T-helper 22 cell (primary cell): Measurements from ENCODE around the gene NPHS1.
"Not testable (repeated sequence)": the region's sequence is repeated elsewhere in the genome, so short reads cannot be mapped to it uniquely, and the experiment has no call there.

Experiments used
- DNase-seq: peaks from one replicate; pipeline ENCODE4 v3.0.0-alpha.2; 2020; ENCODE audit warnings: low read depth

The NPHS1 gene

DNA sequence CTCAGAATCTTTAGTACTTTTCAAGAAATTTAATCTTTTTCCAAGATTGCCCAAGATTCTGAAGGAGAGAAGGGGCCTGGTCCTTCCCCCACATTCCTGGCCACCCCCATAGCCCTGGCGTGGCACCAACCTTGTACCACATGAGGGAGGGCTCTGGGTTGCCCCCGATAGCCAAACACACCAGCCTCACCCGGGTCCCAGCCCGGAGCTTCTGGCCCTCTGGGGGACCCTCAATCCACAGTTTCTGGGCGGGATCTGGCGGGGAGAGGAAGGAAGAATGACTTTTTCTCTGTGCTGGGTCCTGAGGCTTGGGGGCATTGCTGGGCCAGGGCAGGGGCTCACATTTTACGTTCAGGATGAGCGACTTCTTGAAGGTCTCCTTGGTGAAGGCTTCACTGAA is 4.4 kb downstream of the NPHS1 start:
- DNase-seq: no peak

DNA sequence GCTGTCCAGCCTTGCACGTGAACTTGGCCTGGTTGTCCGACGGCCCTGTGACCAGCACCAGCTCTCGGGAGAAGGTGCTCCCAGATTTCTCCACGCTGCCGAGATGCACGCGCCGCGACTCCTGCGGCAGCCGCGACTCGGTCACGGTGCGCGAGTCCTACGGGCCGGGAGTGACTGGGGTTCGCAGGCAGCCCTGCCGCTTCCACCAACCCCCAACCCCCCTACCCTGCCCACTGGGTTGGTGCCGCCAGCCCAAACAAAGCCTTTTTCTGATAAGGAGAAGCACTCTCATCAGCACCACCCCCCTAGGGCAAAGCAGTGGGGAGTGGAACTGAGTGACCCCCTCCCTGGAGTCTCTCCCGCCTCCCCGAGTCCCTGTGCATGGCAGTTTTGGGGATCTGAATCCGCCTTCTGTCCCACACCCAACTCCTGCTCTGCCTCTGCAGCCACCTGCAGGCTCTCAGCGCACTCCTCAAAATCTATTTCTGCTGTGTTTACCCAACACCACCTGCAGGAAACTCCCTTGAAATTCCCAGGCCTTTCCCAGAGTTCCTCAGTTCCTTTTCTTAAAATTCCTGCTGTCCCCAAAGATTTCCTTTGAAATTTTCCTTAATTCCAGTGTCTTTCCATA is 6.2 kb downstream of the NPHS1 start:
- DNase-seq: no peak

DNA sequence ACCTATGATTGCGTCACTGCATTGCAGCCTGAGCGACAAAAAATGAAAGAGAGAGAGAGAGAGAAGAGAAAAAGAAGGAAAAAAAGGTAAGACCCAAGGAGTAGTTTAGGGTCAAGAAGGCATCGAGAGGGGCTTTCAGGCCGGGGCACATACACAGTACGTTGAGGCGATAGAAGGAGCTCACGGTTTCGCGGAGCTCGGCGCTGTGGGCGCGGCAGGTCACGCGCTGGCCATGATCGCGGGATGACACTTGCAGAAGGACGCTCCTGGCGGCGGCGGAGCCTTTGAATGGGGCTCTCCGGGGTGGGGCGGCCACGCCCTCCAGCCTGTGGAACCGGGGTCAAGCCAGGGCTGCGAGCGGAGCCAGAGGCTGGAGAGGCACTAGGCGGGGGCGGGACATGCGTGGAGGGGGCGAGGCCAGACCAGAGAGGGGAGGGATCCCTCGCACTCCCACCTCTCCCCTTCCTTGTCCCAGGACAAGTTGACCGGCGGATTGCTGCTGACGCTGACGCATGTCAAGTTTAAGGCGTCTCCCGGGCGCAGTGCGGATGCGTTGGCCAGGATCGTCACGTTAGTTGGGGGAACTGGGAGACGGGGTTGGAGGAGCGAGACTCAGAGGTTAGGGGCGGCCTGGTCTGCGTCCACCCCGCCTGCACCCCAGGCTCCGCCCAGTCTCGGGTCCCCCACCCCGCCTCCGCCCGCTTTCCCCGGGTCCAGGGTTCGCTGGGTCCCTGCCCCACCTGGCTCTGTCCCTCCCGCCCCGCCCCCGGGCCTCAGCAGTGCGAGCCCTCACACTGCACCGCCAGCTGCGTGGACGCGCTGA is 6.9 kb downstream of the NPHS1 start:
- DNase-seq: no peak

DNA sequence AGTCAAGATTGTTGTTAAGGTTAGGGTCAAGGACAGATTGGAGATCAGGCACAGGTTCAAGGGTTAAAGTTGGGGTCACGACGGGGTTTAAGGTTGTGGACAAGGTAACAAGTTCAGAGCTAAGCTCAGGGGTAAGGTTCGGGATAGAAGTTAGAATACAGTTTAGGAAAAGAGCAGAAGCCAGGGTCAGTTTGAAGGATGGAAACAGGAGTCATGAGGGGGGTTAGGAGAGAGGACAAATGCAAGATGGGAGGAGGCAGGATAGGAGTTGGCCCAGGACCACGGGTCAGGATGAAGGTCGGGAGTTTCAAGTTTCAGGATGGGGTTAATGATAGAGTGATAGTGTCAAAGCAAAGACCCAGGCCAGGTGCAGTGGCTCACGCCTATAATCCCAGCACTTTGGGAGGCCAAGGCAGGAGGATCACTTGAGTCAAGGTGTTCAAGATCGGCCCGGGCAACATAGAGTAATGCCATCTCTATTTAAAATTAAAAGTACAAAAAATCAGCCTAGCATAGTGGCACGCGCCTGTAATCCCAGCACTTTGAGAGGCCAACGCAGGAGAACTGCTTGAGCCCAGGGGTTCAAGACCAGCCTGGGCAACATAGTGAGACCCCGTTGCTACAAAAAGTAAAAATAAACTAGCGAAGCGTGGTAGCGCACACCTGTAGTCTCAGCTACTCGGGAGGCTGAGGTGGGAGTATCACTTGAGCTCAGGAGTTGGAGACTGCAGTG is 7.7 kb downstream of the NPHS1 start:
- no peak for DNase-seq

DNA sequence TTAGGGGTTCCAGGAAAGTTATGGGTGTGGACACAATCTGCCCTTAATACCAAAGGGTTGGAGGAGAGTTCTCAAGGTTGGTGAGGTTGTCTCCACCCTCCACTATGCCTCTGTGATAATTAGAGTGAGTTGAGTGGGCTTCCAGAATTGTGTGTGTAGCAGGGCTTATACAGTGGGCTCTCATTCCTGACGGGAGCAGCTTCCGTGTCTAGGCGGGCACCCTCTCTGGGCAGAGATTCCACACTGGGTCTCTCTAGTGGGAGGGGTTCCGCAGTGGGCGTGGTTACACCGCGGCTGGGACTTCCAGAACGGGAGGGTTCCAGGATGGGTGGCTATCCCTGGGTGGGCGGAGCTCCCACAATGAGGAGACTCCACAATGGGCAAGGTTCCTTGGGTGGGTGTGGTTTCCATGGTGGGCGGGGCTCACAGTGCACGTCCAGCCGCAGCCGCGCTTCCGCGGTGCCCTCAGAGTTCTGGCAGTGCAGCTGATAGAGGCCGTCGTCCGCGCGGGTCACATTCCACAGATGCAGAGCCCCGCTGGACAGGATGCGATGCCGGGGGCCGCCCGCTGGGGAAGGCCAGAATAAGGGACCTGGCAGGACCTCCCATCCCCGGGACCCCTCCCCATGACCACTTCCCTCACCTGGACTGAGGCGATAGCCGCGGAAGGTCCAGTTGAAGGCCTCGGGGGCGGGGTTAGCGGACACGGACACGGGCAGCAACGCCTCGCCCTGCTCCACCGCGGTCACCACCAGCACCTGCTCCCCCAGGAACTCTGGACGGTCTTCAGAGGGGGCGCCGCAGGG is 8.4 kb downstream of the NPHS1 start:
- DNase-seq: no peak

DNA sequence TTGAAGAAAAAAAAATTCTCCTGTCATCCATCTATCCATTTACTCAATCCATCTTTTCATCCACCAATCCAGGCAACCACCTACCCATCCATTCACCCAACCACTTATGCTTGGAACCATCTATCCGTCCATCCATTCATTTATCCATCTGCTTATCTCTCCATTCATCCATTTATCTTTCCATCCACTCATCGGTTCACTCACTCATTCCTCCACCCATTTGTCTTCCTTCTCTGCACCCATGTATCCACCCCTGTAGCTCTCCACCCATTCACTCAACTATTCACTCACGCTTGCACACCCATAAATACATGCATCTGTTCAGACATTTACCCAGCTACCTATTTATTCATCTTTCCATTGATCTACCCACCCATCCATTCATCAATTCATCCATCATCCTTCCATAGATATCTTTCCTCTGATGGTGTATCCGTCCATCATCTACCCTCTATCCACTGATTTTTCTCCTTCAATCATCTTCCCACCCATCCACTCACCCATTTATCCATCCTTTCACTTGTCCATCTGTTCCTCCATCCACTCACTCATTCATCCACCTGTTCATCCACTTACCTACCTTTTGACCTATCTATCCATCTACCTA is 9.5 kb downstream of the NPHS1 start:
- DNase-seq: no peak

DNA sequence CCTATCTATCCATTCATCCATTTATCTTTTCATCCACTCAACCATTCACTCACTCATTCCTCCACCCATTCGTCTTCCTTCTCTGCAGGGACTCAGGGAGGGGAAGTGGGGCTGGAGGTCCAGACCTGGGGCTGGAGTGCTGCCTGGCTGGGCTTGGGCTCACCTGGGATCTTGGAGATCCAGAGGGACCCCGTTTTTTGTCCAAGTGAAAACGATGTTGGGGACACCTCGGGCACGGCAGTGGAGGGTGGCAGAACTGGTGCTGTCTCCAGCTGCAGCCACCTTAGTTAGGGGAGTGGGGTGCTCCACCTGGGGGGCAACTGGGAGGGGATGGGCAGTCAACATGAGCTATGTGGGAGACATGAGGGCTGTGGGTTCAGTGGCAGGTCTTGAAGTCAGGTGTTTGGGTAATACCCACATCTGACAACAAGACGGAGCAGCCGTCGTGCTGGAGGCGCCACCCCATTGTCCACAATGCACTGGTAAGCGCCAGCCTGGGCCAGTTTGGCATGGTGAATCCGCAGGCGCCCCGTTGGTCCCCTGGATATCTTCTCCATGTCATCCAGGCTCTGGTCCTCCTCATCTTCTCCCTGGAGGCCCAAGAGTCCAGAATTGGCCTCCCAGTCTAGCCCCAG is 10.2 kb downstream of the NPHS1 start:
- no peak for DNase-seq

DNA sequence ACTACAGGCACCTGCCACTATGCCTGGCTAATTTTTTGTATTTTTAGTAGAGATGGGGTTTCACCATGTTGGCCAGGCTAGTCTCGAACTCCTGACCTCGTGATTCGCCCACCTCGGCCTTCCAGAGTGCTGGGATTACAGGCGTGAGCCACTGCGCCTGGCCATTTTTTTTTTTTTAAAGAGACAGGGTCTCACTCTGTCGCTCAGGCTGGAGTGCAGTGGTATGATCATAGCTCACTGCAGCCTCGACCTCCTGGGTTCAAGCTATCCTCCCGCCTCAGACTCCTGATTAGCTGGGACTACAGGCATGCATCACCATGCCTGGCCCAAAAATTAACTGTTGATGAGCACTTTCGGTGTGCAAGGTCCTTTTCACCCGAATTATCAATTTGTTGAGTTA is 16.2 kb downstream of the NPHS1 start:
- DNase-seq: not testable (repeated sequence)

DNA sequence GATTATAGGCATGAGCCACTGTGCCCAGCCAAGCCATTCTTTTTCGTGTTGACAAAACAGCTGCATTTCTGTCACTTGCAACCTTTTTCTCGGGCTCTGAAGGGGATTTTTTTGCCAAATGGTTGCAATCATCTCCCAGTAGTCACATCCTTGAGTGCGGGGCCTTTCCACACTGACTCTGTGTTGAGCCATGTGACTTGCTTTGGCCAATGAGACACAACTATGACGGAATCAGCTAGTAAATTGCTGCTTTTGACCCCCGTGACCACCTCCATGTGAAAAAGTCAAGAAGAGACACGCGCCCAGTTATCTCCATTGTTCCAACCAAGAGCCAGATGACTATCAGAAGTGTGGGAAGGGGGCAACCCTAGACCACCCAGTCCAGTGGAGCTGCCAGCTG is 18.3 kb downstream of the NPHS1 start:
- DNase-seq: no peak

DNA sequence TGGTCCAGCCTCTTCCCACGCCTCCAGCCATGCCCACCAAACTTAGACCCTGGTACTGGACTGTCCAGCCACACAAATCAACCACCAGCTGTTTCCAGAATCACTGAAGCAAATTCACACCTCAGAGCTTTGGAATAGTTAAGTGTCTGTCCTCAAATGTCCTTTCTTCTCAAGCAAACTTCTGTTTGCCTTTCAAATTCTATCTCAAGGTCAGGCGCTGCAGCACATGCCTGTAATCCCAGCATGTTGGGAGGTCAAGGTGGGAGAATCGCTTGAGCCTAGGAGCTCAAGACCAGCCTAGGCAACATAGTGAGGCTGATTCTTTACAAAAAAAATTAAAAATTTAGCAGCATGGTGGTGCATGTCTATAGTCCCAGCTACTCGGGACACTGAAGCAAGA is 20.2 kb downstream of the NPHS1 start:
- DNase-seq: no peak

DNA sequence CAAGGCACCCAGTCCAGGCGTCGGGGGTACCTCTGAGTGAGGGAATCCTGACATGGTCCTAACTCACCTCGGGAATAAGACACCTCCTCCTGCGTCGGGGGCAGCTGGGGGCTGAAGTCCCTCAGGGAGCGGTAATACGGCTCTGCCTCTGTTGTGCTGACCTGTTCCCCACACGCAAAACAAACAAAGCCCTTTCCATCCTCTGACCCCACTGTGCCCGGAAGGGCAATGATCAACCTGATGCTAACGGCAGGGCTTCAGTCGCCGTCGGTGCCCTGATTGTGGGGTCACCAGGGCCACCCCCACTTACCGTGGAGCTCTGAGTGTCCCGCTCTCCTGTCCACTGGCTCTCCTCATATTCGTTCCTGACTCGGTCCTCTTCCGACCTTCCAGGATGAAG is 21.3 kb downstream of the NPHS1 start:
- no peak for DNase-seq

DNA sequence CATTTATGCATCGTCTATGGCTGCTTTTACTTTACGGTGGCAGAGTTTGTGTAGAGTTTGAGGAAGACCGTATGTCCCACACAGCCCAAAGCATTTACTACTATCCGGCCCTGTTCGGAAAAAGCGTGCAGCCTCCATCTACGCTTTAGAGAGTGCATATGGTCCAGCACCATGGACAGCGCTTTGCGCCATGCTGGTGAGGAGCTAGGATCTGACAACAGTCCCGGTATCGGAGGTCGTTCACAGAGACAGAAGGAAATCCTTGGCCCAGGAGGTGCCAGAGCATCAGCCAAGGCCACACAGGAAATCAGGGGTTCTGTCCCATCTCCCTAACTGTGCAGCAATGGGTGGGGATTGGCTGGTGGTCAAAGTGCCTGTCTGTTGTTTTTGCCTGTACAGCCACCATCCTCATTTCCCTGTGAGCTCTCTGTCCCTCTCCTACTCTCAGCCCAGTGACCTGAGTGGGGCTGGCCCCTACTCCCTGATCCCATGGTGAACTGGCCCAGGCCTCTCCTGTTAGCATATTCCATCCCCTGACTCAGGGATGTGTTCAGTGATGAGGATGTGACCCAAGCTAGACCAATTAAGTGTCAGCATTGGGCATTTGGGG is 23.5 kb downstream of the NPHS1 start:
- DNase-seq: no peak

DNA sequence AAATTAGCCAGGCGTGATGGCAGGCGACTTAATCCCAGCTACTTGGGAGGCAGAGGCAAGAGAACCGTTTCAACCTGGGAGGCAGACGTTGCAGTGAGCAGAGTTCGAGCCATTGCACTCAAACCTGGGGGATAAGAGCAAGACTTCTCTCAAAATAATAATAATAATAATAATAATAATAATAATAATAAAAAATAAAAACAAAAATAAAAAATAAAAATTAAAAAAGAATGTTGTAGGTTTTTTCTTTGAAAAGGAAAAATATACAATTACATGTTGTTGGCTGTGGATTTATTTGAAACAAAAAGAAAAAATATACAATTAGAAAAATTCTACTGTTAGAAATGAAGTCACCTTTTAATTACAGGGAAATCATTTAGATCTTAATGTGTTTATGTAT is 28.2 kb downstream of the NPHS1 start:
- no peak for DNase-seq

DNA sequence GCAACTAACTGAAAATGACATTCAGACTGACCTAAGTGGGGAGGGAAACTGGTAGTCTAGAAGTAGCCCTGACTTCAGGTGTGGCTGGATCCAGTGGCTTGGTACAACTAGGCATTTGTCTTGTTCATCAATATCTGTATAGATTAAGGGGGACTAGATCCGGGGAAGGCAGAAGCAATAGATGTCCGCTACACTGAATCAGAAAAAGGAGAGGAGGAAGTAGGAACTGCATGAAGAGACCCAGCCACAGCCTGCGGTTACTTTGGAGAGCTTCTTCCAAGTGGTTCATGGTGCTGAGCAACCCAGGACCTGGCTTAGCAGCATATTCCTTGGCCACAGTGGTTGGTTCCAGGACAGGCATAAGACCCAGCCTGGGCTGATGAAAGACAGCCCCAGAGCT is 29.7 kb downstream of the NPHS1 start:
- no peak for DNase-seq

DNA sequence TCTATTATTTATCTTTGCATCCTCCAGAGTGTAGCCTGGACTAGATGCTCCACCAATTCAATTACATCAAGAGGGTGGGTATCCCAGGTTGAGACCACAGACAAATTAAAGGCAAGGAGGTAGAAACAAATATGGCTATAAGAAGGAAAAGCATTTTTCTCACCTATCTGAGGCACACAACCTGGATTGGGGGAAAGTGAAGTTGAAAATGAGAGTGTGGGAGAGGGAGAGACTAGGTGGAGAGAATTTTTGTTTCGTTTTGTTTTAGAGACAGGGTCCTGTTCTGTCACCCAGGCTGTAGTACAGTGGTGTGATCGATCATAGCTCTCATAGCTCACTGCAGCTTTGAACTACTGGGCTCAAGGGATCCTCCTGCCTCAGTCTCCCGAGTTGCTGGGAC is 33.9 kb downstream of the NPHS1 start:
- no peak for DNase-seq

DNA sequence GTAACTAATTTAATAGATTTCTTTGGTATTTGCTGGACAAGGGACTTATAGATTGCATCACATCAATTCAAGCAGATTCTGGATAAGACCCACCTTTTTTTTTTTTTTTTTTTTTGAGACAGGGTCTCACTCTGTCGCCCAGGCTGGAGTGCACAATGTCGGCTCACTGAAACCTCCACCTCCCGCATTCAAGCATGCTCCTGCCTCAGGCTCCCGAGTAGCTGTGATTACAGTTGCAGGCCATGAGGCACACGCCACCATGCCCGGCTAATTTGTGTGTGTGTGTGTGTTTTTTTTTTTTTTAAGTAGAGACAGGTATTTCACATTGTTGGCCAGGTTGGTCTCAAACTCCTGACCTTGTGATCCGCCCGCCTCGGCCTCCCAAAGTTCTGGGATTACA is 35.5 kb downstream of the NPHS1 start:
- no peak for DNase-seq

DNA sequence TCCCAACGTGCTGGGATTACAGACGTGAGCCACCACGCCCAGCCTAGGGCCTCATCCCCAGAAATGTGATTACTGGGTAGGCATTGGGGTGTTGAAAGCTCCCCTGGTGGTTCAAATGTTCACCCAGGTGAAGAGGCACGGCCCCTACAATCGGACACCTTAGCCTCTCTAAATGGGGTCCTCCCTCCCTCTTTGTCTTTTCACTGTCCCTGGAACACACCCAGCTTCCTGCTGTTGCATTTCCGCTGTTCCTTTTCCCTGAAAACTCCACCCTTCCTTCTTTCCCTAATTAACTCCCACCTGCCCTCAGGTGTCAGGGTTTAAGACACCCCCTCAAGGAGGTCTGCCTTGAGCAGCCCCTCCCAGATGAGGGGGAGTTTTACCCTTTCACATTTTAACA is 36.0 kb downstream of the NPHS1 start:
- no peak for DNase-seq

DNA sequence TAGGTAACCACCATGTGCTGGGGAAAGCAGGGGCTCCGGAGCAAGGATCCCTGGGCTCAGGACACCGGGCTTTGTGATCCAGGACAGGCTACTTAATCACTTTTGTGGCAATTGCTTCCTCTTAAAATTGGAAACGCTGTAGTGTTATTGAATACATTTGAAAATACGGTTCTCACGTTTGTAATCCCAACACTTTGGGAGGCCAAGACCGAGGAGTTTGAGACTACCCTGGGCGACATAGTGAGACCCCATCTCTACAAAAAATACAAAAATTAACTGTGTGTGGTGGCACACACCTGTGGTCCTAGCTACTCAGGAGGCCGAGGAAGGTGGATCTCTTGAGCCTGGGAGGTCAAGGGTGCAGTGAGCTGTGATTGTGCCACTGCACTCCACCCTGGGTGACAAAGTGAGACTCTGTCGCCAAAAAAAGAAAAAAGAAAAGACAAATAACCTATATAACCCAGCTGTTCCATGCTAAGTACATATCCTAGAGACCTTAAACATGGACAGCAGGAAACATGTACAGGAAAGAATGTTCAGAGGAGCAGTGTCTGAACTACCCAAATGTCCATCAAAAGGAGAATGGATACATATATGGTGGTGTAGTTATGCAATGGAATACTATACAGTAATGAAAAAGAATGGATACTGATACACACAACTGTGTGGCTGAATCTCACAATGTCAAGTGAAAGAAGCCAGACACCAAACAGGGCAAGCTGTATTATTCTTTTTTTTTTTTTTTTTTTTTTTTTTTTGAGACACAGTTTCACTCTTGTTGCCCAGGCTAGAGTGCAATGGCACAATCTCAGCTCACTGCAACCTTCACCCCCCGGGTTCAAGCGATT is 39.0 kb downstream of the NPHS1 start:
- DNase-seq: no peak

DNA sequence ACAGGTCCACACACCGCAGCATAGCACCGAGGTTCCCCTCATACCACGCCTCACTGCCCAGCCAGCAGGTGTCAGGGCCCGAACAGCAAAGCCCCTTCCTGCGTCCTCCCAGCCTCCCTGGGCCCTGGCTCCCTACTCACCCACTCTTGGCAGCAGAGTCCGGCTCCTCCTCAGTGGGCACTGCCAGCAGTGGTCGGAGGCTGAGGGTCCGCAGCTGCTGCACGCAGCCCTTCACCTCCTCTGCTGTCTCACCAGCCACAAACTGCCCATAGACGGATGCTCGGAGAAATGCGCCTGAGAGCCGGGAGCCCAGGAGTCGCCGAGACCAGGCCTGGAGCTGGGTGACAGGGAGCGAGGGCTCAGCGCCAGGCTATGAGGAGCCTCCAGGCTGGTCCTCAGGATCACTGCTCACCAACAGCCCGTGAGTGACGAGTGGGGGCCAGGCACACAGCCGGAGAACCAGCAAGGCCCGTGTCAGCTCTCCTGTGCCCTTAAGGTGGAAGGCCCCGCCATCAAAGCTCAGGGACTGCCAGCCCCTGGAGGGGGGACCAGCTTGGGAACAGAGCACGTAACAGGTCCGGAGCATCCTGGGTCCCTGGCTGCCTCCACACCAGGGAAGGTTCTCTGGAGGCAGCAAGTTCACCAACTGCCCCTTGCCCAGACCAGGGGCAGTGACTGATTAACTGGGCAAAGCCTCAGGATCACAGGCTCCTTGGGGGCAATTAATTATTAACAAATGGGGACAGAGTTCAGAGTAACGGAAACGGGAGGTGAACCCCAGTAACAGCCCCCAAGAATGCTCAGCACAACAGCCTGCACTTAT is 39.9 kb downstream of the NPHS1 start, which contains the start of gene PRODH2:
Gene PRODH2 (minus strand): TSS at position 626 of the 823 bp plus-strand sequence. CDS start 40 bp downstream, at position 586.
- no peak for DNase-seq
